Measurements from ENCODE around the gene RCAN2.

Gene RCAN2

GRCh38 chr6:46491628-46492547 lies 639 bp upstream of the RCAN2 start:
- peak; percentile 78 for DNase-seq

DNA sequence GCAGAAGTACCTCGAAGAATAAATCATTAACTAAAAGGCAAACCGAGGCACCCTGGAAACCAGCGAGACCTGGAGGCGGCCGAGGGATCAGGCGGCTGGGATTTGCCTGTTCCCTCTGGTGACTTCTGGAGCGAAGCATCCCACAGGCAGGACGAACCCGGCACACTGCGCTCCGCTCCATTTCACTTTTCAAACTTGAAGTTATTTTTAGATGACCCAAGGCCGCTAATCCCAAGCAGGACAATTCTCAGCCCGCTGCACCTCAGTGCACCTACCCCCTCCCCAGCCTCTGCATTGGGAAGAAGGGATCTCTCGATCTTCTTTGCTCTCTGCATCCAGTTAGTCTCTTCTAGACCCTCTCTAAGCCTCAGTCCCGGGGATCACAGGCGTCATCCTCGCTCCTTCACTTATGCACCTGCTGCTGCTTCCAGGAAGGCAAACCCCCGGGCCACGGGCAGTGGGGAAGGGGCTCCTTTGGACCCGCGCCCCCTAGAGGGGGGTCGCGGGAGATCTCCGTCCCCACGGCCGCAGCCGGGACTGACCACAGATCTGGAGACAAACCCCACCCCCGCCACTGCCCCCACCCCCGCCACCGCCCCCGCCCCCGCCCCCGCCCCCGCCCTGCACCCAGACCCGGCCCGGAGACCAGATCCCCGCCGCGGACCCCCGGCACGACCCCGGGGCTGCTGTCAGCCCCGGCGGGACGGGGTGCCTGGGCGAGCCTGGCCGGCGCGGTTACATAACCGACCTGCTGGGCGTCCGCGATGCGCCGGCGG lies 636 bp downstream of the RCAN2 start:
- DNase-seq, result peak; percentile 83

GRCh38 chr6:46486181-46486580 lies 5.1 kb downstream of the RCAN2 start:
- DNase-seq, result no peak

DNA sequence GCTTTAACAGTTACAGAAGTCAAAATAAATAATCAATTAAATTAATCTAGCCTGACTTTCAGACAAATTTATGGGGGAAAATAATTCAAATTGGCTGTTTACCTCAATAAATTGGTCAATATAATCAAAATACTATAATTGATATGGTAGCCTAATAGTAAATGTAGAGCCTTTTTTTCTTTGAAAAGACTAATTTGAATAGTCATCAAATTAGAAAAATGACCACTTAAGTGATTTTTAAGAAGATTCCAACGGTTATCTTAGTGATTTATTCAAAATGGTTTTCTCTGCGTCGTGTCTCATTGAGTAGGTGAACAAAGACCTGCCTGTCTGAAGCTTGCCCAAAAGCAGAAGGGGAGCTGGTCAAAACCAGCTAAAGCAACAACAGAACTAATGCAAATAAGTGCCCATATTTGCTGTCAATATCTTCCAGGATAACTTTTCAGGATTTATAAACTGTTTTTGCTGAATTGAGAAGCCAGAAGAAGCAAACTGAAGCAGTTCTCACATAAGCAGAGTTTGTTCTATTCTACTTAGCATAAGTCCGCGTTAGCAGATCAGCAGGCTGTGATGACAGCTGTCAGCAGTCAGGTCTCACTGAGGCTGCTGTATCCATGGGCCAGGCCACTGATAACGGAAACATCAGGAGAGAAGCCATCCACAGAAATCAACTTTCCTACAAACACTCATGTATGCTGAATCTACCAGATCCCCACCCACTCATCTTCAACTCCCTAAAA lies 7.0 kb downstream of the RCAN2 start:
- DNase-seq, result no peak

GRCh38 chr6:46476301-46476700 lies 14.9 kb downstream of the RCAN2 start:
- DNase-seq, result no peak

- DNase-seq, result no peak
Measured at GRCh38 chr6:46473881-46474280, 17.4 kb downstream of the RCAN2 start.

DNA sequence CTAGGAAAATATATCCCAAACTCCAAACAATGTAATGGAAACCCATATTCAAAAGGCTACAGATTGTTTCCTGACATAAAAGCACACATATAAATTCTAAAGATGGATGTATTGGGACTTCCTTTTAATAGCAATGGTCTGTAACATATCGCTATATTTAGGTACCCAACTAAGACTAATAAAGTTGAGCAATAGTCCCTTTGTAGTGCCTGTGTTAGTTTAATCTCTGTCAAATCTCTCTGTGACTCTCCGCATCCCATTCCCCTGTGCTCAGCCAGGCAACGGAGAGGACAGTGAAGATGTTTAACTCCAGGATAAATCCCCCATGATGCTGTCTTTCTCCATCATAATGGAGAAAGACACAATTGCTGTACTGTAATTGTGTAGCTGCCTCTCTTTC lies 19.0 kb downstream of the RCAN2 start:
- DNase-seq, result no peak

DNA sequence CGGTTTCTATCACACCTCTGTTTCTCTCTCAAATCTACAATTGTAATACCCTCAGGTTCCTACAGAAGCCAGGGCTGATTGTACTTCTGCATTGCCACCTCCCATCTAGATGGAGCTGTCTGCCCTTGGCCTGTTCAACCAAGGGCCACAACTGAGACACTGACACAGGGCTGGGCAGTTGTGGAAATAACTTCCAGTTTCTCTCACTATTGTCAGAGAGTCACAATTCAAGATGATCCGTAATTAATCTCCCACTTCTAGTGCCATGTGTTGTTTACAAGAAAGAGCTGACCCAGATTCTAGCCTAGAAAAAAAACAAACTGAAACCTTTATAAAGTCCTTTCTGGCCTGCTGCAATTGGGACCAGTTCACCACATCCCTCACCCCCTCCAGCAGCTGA lies 22.2 kb downstream of the RCAN2 start:
- DNase-seq, result no peak

GRCh38 chr6:46468403-46469010 lies 22.7 kb downstream of the RCAN2 start:
- no peak for DNase-seq

GRCh38 chr6:46466570-46466969 lies 24.7 kb downstream of the RCAN2 start:
- no peak for DNase-seq

DNA sequence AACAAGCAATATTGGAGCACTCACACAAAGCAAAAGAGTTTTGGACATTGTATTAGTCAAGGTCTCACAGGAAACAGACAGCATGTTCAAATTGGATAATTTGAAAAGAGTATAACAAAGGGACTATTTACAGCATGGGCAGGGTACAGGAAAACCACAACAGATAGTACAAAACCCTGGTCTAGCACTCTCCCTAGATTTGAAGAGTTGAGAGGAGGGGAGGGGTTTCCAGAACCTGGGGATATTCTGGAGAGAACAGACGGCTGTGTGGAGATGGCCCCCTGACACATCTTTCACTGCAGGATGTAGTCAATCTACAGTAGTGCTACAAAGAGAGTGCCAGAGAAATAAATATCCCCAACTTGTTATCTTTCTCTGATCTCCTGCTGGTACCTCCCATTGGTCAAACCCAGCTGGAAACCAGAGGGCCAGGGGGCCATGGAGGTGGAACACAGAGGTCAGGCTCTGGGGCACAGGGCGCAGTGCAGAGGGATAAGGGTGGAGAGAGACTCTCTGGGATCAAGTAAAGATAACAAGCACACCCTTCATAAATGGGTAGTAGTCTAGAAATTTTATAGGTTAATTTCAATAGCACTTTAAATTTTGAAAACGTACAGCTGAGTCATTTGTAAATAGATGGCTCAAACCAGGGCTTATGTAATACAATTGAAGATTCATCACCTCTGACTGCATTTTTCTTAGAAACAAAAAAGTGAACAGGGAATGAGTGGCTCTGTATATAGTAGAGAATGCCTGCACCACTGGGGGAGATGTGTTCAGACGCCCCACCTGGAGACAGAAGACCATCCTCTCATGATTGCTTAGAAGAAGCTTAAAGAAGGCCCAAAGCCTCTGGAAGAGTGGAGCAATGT lies 25.7 kb downstream of the RCAN2 start:
- peak; percentile 62 for DNase-seq

DNA sequence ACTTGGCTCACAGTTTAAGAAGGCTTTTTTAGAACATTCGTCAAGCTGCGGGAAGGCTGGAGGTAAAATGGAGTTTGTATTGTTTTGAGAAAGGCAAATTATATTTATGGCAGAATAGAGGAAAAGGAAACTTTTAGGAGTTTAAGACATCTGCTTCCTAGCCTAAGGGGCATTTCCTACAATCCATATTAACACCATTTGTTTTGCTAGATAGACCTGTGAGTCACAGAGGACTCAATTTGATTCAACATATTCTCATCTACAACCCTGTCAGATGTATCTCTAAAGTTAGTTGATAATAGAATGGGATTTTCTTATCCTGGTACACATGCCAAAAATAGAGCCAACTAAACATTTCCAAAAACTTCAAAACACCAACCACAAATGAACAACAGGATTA lies 35.0 kb downstream of the RCAN2 start:
- DNase-seq, result no peak

DNA sequence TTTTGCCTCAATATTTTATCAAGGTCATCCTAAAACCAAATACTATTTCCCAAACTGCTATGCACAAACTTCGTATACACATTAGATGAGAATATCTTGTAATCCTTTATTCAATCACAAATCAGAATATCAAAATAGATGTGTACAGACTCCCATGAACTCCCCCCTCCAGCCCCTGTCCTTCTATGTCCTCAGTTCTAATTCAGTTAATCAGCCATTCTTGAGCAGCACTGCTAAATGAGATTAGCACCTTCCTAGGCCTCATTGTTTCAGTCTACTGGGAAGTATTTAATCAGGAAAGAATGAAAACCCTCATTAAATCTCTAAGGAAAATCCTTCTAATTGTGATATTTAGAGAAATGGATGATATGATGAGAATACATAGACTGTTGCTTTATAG lies 36.6 kb downstream of the RCAN2 start:
- no peak for DNase-seq

DNA sequence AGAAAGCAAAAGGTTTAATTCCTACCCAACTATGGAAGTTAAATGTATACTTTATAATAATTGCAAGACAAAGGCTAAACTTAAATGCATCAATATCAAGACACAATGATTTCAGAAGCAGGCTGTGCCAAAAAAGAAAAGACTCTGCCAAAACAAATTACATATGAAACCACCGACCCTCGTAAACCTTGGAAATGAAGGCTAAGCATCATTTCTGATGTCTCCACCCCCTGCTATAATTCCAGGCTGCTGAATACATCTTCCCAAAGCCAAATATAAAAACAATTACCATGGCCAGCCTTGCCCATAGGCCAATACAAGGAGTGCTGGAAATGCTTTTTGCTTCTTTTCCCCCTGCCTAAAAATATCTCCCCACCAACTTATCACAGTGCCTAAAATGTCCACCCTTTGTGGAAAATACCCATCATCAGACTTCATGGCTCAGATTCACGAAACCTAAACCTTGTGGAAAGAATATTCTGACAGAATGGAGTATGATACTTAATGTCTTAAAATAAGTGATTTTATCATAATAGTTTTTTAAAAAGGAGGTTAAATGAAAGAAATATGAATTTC lies 37.4 kb downstream of the RCAN2 start:
- DNase-seq, result no peak

GRCh38 chr6:46453216-46453615 lies 38.0 kb downstream of the RCAN2 start:
- DNase-seq, result no peak

GRCh38 chr6:46452312-46452917 lies 38.8 kb downstream of the RCAN2 start:
- DNase-seq, result no peak

GRCh38 chr6:46451343-46451742 lies 39.9 kb downstream of the RCAN2 start:
- no peak for DNase-seq

DNA sequence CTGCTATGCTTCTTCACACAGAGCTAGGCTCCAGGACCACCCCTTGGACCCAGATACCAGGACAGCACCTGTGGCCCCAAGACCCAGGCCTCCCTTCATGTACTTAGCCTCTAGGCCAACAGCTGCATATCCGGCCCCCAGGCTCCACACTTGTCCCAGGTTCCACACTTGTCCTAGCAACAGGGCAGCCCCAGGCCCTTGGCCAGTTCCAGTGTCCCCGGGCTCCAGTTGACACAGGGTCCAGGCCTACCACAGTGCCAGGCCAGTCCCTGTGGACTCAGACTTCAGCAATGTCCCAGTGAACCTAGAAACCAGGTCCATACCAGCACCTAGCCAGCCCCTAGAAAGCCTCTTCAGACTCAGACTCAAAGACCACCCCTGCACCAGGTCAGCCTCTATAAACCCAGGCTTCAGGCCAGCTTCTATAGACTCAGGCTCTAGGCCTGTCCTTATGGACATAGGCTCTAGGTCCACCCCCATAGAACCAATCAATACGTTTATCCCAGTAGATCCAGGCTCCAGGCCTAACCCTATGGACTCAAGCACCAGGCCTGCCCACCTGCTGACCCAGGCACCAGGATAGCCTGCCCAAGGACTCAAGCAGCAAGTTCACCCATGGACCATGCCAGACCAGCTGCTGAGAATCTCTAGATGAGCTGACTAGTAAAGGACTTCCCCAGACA lies 46.3 kb downstream of the RCAN2 start:
- no peak for DNase-seq

DNA sequence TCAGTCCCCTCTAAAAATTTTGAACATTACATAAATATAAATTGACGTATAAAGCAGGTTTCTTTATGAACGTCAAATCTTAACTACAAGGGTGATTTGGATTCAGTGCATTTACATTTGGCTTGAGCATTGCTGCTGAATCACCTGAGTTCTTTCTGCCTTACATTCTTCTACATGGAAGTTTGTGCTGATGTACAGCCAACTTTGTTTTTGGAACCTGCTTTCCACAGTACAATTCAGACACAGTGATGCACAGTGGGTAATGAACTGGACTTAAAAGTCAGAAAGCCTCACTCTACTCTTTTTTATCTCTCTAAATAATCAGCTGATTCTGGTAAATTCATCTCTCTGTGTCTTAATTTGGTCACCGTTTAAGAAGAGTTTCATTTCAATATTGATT lies 47.6 kb downstream of the RCAN2 start:
- no peak for DNase-seq

GRCh38 chr6:46440641-46441040 lies 50.6 kb downstream of the RCAN2 start:
- no peak for DNase-seq

DNA sequence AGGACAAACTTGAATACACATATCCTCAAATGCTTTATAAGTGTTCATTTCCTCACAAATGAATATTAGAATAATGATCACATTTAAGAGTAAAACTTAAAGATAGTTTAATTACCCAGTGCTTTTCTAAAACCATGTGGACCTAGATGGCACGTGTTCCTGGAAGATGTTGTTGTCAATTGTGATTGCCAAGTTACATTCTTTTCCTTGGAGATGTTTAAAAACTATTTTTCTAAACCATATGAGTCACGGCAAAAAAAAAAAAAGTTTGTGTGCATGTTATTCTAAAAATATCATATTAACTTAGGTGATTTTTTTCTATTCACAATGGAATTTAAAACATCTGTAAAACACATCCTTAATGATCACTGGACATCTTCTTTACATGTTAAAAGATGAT lies 51.1 kb downstream of the RCAN2 start:
- DNase-seq, result no peak

All from islet precursor cell (in vitro differentiated cells).